Gastroesophageal sphincter (tissue), 4 donors: ENCODE data around the gene DNPH1. TPM values are rescaled to one million over a fixed set of nuclear protein-coding genes. Genes with fewer than 3 reads are reported as not detected.

ENCODE experiments used
- ATAC-seq: fragments of 150-250 bp; one replicate; pipeline ENCODE4 v1.9.1; 2016; ENCODE audit warnings: mild to moderate bottlenecking, moderate library complexity
- H3K27ac ChIP-seq, 4 donors: fragments of 200-600 bp; sonication (generic) in 3 of 4; 1 replicate in 3 of 4; 2 replicates in 1 of 4; pipeline ENCODE4 v1.5.1; 2016 to 2019
- H3K27me3 ChIP-seq: fragments of 200-600 bp; sonication (generic); one replicate; pipeline ENCODE4 v1.5.1; 2019
- H3K36me3 ChIP-seq, 2 donors: fragments of 200-600 bp; sonication (generic); one replicate each; pipeline ENCODE4 v1.5.1; 2019; ENCODE audit warnings: control low read depth in 1 of 2
- H3K4me1 ChIP-seq, 3 donors: fragments of 200-600 bp; sonication (generic); 1 replicate in 2 of 3; 2 replicates in 1 of 3; pipeline ENCODE4 v1.5.1; 2016 to 2019; ENCODE audit warnings: control low read depth in 2 of 3
- H3K4me3 ChIP-seq, 2 donors: fragments of 200-600 bp; sonication (generic); one replicate each; pipeline ENCODE4 v1.5.1; 2019; ENCODE audit warnings: mild to moderate bottlenecking in 1 of 2, moderate library complexity in 1 of 2
- H3K9me3 ChIP-seq, 3 donors: fragments of 200-600 bp; sonication (generic); one replicate each; pipeline ENCODE4 v1.5.1; 2017 to 2019; ENCODE audit warnings: control low read depth in 2 of 3
- EP300 ChIP-seq: sonication (generic); formaldehyde crosslinking; IDR thresholded peaks from one replicate; pipeline ENCODE4 v1.6.1; 2017; ENCODE audit warnings: antibody characterized with exemption, mild to moderate bottlenecking
- POLR2A ChIP-seq, 2 donors: fragments of 450-650 bp; IDR thresholded peaks; one replicate each; pipeline ENCODE4 v1.6.1; 2017; ENCODE audit warnings: antibody characterized with exemption in 2 of 2, mild to moderate bottlenecking in 2 of 2, moderate library complexity in 1 of 2
- POLR2AphosphoS5 ChIP-seq: sonication (generic); formaldehyde crosslinking; IDR thresholded peaks from one replicate; pipeline ENCODE4 v1.6.1; 2017; ENCODE audit warnings: antibody characterized with exemption
- WGBS, 2 donors: methylation state at CpG; one replicate each; pipeline ENCODE4 v1.1.5; 2018; ENCODE audit warnings: low coverage in 1 of 2; 5-methylcytosine and 5-hydroxymethylcytosine counted together
- total RNA-seq, 4 donors: library from RNA; depleted of rRNA; stranded (reverse); fragments of >200 nt; gene quantifications; one replicate each; pipeline ENCODE4 v1.1.0, GENCODE V29; 2016
- TF ChIP-seq, protein P1 (sequence below), 4 experiments: fragments of 200-600 bp in 2 of 4; fragments of 450-650 bp in 2 of 4; sonication (generic) in 1 of 4; IDR thresholded peaks; one replicate each; pipeline ENCODE4 v1.5.1; 2017 to 2019; ENCODE audit warnings: antibody characterized with exemption in 4 of 4, mild to moderate bottlenecking in 2 of 4, moderate library complexity in 2 of 4

Gene DNPH1
- total RNA-seq, 4 donors from 2014 or later: 66.5 to 95.0 (median 86.6) TPM

DNA sequence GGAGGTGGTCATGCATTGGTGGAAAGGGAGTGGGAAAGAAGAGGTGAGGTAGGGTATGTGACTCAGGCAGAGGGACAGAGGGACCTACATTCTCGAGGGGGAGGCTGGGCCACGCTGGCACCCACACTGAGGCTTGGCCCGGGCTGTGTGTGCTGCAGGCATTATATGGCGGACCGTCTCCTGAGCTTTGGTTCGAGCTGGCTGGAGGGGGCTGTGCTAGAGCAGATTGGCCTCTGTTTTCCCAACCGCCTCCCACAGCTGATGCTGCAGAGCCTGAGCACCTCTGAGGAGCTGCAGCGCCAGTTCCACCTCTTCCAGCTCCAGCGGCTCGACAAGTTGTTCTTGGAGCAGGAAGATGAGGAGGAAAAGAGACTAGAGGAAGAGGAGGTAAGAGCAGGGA is 23.4 kb downstream of the DNPH1 start:
- peaks cover 0 to 72% of the 10 kb centered on the region in 2 donors for H3K36me3 ChIP-seq
- 90 to 97% methylated on average over 5 to 6 of the region's 10 CpGs for WGBS, 2 donors
- H3K4me1 ChIP-seq: no peaks in the 10 kb centered on the region
- TF ChIP-seq POLR2AphosphoS5 (no peak), POLR2A (IDR thresholded peaks at IDR 0.05) (no peak), EP300 (no peak)
- TF ChIP-seq, protein P1, sequence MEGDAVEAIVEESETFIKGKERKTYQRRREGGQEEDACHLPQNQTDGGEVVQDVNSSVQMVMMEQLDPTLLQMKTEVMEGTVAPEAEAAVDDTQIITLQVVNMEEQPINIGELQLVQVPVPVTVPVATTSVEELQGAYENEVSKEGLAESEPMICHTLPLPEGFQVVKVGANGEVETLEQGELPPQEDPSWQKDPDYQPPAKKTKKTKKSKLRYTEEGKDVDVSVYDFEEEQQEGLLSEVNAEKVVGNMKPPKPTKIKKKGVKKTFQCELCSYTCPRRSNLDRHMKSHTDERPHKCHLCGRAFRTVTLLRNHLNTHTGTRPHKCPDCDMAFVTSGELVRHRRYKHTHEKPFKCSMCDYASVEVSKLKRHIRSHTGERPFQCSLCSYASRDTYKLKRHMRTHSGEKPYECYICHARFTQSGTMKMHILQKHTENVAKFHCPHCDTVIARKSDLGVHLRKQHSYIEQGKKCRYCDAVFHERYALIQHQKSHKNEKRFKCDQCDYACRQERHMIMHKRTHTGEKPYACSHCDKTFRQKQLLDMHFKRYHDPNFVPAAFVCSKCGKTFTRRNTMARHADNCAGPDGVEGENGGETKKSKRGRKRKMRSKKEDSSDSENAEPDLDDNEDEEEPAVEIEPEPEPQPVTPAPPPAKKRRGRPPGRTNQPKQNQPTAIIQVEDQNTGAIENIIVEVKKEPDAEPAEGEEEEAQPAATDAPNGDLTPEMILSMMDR (IDR thresholded peaks at IDR 0.05): no peak
- no peaks in the 10 kb centered on the region for H3K9me3 ChIP-seq
- no peaks in the 10 kb centered on the region for H3K27me3 ChIP-seq
- H3K27ac ChIP-seq: no peak overlapping the region
- no peak overlapping the region for H3K4me3 ChIP-seq
- ATAC-seq: no peak

DNA sequence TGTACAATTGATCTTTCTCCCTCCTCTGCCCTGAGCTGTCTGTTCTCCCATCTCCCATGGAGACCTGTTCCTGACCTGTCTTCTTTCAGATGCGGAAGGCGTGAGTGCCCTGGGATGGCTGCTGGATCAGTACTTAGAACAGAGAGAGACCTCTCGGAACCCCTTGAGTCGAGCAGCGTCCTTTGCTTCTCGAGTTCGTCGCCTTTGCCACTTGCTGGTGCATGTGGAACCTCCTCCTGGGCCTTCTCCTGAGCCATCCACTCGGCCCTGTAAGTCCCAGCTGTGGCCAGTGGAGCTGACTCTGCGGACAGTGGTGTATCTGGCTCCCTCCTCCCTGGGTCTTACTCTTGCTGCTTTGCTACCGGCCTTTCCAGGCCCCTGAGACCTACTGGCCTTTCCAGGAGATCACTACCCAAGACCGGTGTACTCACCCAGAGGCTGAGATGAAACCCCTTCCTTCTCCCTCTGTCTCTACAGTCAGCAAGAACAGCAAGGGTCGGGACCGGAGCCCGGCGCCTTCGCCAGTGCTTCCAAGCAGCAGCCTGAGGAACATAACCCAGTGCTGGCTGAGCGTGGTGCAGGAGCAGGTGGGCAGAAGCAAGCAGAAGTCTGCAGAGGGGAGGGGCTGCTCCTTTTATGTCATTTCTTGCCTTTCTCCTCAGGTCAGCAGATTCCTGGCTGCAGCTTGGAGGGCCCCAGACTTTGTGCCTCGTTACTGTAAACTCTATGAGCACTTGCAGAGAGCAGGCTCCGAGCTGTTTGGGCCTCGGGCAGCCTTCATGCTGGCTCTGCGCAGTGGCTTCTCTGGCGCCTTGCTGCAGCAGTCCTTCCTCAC is 24.8 kb downstream of the DNPH1 start:
- no peak overlapping the region for H3K4me3 ChIP-seq
- H3K4me1 ChIP-seq: no peaks in the 10 kb centered on the region
- H3K36me3 ChIP-seq: peaks cover 0 to 80% of the 10 kb centered on the region in 2 donors
- no peaks in the 10 kb centered on the region for H3K27me3 ChIP-seq
- H3K9me3 ChIP-seq: no peaks in the 10 kb centered on the region
- 87 to 88% methylated on average over 6 to 13 of the region's 23 CpGs for WGBS, 2 donors
- ATAC-seq: no peak
- H3K27ac ChIP-seq: no peak overlapping the region
- TF ChIP-seq, protein P1 (IDR thresholded peaks at IDR 0.05): no peak
- TF ChIP-seq POLR2A (IDR thresholded peaks at IDR 0.05) (no peak), EP300 (no peak), POLR2AphosphoS5 (no peak)

DNA sequence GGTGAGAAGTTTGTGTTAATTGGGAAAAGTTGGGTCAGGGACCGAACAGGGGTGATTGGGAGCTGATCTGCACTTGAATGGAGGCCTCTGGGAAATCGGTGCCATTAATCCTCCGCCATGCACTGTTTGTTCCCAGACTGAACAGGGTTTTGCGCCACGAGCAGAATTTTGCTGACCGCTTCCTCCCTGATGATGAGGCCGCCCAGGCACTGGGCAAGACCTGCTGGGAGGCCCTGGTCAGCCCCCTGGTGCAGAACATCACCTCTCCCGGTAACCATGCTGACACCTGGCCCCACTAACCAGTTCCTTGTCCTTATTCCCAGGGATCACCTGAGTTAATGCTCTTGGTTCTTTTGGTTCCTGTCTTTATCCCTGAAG is 25.6 kb downstream of the DNPH1 start:
- WGBS, 2 donors: 89% methylated on average over 7 of the region's 8 CpGs; no CpG with 5 or more reads in 1 of the 2 donors
- no peaks in the 10 kb centered on the region for H3K9me3 ChIP-seq
- peaks cover 0 to 80% of the 10 kb centered on the region in 2 donors for H3K36me3 ChIP-seq
- ATAC-seq: no peak
- no peak overlapping the region for H3K27ac ChIP-seq
- no peak overlapping the region for H3K4me3 ChIP-seq
- TF ChIP-seq EP300 (no peak), POLR2AphosphoS5 (no peak), POLR2A (IDR thresholded peaks at IDR 0.05) (no peak)
- TF ChIP-seq, protein P1 (IDR thresholded peaks at IDR 0.05): no peak
- no peaks in the 10 kb centered on the region for H3K4me1 ChIP-seq
- H3K27me3 ChIP-seq: no peaks in the 10 kb centered on the region

DNA sequence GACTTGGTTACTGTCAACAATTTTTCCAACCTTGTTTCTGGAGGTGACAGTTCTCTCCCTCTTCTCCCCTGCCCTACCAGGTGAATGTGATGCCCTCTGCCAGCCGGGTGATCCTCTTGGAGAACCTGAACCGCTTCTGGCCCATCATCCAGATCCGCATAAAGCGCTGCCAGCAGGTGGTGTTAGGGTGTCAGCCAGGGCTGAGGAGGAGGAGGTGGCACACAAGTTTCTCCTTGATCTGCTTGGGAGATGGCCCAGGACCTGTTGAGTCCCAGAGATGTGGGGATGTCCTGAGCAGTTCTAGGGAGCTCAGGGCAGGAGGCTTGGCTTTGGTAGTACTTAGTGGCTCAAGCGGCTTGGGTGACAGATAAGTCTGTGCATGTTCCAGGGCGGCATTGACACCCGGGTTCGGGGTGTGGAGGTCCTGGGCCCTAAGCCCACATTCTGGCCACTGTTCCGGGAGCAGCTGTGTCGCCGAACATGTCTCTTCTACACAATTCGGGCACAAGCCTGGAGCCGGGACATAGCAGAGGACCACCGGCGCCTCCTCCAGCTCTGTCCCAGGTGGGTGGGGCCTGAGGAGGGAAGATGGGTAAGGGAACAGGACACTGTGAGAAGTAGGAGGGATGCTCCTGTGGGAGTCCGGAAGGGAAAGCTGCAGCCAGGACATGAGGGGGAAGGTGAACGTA is 26.1 kb downstream of the DNPH1 start:
- WGBS, 2 donors: 93 to 100% methylated on average over 2 of the region's 17 CpGs
- H3K4me3 ChIP-seq: no peak overlapping the region
- no peak for ATAC-seq
- no peaks in the 10 kb centered on the region for H3K27me3 ChIP-seq
- H3K9me3 ChIP-seq: no peaks in the 10 kb centered on the region
- H3K36me3 ChIP-seq: peaks cover 0 to 84% of the 10 kb centered on the region in 2 donors
- no peak overlapping the region for H3K27ac ChIP-seq
- no peaks in the 10 kb centered on the region for H3K4me1 ChIP-seq
- TF ChIP-seq POLR2A (IDR thresholded peaks at IDR 0.05) (no peak), POLR2AphosphoS5 (no peak), EP300 (no peak)
- TF ChIP-seq, protein P1 (IDR thresholded peaks at IDR 0.05): no peak
